SIG-M5 (cell line): ENCODE results near the gene ATP8B1.
A peak's percentile ranks its signal among the peaks of the same experiment; 100 is the strongest.

Experiments
- DNase-seq: peaks from one replicate; lab custom pipeline; 2025; lab: John Stamatoyannopoulos, UW

The ATP8B1 gene

DNA sequence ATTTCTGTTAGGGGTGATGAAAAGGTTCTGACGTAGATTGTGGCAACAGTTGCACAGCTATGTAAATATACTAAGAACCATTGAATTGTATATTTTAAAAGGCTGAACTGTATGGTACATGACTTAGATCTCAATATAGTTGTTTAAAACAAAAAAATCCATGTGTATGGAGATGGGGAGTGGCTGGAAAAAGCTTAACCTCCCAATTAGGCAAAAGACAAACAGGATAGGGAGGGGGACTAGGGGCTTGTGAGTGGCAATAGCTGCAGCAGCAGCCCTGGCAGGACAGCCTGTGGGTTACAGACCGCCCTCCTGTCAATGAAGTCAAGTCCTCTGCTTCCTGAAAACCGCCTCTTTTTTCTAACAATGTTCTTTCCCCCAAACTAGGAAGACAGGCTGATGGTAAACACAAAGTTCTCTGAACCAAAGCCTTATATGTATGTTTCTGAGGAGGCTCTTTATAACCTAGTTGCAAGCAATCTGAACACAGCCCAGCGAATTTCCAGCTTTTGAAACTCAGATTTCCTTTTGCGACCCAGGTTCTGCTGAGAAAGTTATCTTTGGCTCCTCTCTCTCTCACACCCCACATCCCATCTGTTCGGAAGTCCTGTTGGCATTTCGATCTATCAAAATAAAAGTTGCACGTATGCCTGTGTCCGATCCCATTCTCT lies 10.3 kb downstream of the ATP8B1 start:
- DNase-seq = no peak

DNA sequence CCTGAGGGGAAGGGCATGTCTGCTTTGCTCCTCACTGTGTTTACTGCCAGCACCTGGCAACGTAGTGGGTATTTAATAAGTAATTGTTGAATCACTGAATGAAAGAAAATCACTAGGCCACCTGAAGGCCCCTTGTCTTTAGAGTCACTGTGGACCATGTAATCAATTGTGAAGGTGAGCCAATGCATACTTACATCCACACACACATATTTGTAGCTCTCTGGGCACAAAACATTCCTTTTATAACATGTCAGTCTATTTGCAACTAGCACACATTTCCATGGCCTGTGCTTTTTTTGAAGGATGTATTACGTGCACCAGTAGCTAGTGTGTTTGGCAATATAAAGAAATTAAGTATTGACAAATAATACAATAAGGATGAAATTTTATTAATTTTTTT lies 11.2 kb downstream of the ATP8B1 start:
- DNase-seq = no peak

DNA sequence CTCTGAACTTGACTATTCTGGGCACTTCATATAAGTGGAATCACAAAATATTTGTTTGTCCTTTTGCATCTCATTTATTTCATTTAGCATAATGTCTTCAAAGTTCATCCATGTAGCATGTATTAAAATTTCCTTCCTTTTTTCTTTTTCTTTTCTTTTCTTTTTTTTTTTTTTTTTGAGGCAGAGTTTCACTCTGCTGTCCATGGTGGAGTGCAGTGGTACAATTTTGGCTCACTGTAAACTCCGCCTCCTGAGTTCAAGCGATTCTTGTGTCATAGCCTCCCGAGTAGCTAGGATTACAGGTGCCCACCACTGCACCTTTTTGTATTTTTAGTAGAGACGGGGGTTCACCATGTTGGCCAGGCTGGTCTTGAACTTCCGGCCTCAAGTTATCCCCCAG lies 11.9 kb downstream of the ATP8B1 start:
- DNase-seq = no peak

DNA sequence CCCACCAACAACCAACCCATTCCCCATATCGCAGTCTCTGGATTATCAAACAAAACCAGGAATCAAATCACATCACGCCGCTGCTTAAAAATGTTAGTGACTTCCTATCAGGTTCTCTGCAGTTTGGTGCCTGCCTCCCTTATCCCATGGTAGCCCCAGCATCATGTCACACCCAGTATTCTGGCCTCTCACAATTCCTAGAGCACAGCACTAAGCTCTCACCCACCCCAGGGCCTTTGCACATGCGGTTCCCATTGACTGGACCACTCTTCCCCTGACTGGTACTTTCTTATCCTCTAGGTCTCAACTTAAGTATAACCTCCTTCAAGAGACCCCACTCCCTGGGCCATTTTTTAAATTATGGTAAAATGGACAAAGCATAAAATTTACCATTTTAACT lies 12.8 kb downstream of the ATP8B1 start:
- DNase-seq = no peak

DNA sequence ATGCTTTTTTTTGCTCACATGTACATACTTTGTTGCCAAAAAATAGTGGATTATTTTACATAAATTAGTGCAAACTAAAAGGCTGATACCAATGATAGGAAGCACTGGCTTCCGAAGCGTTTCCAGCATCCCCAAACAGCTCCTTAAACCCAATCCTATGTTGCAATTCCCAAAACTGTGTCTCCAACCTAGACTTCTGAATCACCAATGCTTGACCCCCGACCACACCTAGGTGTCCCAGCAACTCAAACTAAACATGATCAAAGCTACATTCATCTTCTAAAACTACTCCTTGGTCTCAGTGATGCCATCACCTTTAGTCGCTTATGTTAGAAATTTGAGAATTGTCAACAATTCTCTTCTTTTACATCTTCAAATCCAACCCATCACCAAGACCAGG lies 13.4 kb downstream of the ATP8B1 start:
- DNase-seq = no peak

DNA sequence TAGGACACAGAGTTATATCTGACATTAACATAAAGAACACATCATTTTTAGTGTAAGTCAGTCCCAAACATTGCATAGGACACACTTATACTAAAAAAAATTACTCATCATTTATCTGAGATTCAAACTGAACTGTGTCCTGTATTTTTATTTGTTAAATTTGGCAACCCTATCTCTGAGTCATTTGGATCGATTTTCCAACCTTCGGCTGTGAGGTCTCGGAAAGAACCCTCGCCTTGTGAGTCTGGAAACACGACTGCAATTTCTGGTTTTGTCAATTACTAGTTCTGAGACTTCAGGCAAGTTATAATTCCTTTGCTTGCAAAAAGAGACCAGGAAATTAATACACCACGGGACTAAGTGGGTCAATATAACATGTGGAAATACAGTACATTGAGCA lies 14.0 kb downstream of the ATP8B1 start:
- DNase-seq = no peak

- DNase-seq = no peak
Observed at GRCh38 chr18:57787068-57787685, 15.9 kb downstream of the ATP8B1 start.

- DNase-seq = no peak
Observed at GRCh38 chr18:57785751-57786437, 17.2 kb downstream of the ATP8B1 start.

GRCh38 chr18:57784801-57785114 lies 18.4 kb downstream of the ATP8B1 start:
- no peak for DNase-seq

GRCh38 chr18:57784034-57784800 lies 18.9 kb downstream of the ATP8B1 start:
- peak; percentile 1 for DNase-seq

DNA sequence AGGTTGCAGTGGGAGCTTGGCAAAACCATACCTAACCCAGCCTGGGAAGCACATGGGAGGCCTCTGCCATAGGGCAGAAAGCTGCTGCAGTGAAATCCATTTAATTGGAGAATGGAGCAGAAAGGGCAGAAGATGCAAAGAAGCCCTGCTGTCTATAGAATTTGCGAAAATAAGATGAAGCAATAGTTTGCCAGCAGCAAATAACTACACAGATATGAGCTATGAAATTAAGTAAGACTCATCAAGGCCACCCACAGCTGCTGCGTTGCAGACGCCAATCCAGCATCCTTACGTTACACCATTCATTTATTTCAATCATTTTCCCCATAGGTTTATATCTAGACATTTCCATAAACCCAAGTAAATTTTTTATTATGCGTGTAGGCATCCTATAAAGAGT lies 21.1 kb downstream of the ATP8B1 start:
- DNase-seq = no peak

- DNase-seq = no peak
Observed at GRCh38 chr18:57780706-57781347, 22.3 kb downstream of the ATP8B1 start.

DNA sequence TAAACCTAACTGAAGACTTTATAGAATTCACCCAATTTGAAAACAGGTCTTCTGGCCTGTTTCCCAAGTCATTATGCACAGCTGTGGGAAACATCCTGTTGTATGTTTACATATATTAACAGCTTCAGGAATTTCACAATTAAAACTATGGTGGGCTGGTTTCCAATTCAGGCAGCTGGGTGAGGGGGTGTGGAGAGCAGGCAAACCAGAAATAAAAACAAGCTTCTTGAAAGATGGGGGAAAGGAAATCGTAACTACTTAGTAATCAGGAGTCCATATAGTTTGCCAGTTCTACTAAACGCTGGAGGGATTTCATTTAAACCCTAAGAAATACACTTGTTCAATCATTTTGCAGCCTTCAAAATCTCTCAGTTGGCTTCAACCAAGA lies 22.8 kb downstream of the ATP8B1 start:
- DNase-seq = no peak

DNA sequence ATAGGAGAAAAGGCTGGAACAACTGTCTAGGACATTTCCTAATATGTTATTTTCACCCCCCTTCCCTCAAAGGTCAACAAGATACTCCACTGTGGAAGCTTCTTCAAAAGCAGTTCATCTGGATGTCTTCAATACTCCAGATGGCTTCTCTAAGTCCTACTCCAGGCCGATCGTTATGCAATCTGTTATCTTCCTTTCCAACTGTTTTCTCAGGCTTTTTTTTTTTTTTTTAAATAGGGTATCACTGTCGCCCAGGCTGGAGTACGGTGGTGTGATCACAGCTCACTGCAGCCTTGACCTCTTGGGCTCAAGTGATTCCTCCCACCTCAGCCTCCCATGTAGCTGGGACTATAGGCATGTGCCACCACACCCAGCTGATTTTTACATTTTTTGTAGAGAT lies 26.3 kb downstream of the ATP8B1 start:
- DNase-seq = no peak

DNA sequence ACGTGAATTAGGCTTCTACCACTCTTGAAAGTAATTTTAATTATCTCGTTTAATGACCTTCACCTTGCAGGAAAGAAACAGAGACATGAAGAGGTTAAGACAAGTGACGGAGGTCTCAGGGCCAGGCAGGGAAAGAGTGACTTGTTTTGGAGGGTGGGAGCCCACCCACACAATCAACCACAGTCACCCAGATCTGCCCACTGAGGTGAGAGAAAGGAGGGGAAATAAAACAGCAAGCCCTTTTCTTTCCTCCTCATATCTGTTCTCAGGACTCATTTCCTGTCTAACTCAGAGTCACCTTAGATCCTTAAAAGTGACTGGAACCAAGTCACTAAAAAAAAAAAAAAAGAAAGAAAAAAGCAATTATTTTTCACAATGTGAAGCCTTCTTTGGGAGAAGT lies 26.8 kb downstream of the ATP8B1 start:
- no peak for DNase-seq

GRCh38 chr18:57775937-57776336 lies 27.2 kb downstream of the ATP8B1 start:
- DNase-seq = no peak

GRCh38 chr18:57772387-57772799 lies 30.7 kb downstream of the ATP8B1 start:
- no peak for DNase-seq

DNA sequence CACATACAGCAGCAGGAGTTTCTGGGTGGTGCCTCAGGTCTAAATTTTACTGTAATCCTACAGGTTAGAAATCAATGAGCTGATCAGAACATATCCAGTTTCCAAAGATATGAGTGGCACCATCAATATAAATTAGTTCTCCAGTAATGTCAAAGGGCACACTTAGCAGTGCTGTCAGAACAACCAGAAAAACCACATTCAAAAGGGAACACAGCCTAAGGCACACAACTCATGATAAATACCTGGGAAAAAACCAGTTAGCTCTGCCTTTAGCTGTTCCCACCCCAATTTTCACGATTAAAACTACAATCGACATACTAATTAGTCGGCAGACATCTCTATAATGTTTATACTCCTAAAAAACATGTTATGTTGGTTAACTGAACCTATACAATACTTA lies 31.5 kb downstream of the ATP8B1 start:
- no peak for DNase-seq

DNA sequence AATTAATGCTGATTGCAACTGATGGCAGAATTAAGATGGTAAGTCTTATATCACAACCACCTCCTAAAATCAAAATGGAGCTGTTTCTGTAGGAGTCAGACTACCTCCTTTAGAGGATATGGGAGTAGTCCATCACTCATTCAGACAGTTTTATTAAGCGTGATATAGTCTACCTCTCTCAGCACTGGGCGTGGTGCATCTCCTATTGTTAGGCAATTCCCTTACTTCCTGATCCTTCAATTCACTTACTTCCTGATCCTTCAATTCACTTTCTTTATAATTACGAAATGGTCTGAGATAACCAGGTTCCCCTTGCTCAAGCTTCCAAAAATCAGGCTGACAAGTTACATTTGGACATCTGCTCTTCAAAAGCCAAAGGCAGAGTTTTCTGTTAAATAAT lies 31.9 kb downstream of the ATP8B1 start:
- DNase-seq = no peak

DNA sequence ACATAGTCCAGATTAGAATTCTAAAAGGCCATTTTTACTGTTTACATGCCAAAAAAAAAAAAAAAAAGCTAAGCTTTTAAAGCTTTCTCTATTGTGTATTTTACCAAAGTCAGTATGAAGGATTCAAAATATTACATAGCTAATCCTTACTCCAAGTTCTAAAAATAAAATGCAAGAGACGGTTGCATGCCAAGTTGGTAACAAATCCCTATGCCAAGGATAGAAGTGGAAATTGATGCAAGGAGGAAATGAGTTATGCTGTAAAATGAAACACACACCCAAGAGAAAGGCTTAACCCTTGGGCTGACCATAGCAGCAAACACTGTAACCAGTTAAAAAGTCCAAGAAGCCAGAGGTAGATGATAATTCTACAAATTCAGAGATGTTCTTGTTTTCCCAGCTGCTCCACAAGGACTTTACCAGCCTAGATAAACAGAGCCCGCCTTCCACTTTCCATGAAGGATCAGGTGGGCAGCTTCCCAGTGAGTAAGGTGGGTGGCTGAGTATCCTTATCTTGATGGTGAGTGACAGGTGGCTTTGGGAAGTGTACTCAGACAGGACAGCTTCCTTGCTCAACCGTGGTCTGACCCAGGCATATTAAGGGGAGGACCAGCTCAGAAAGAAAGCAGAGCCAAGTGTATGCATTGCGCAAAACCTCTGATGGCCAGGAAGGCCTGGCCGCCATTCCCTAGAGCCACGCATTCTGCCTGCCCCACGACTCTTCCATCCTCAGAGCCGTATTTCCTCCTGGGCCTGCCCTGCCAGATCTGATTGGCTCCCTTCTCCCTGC lies 34.4 kb downstream of the ATP8B1 start:
- no peak for DNase-seq

DNA sequence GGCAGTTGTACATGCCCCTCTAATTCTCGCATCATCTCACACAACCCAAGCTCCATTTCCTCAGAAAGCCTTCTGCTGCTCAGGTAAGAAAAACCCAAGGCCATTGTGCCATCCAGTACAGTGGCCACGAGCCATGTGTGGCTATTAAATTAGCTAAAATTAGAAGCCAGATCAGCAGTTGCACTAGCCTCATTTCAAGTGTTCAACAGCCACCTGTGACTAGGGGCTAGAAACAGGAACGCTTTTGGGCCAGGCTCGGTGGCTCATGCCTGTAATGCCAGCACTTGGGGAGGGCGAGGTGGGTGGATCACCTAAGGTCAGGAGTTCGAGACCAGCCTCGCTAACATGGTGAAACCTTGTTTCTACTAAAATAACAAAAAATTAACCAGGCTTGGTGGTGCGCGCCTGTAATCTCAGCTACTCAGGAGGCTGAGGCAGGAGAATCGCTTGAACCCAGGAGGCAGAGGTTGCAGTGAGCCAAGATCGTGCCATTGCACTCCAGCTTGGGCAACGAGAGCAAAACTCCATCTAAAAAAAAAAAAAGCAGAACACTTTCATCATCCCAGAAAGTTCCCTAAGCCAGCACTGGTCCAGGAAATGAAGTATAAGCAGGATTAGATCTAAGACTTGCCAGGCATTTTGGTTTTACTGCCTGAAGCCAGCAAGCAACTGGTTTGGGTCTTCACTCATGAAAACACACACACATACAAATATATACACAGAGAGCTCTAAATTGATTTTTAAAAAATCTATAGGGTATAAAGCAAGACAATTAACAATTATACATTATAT lies 35.7 kb downstream of the ATP8B1 start:
- DNase-seq = no peak
